Measurements from ENCODE around the gene MMP24.

Gene MMP24

DNA sequence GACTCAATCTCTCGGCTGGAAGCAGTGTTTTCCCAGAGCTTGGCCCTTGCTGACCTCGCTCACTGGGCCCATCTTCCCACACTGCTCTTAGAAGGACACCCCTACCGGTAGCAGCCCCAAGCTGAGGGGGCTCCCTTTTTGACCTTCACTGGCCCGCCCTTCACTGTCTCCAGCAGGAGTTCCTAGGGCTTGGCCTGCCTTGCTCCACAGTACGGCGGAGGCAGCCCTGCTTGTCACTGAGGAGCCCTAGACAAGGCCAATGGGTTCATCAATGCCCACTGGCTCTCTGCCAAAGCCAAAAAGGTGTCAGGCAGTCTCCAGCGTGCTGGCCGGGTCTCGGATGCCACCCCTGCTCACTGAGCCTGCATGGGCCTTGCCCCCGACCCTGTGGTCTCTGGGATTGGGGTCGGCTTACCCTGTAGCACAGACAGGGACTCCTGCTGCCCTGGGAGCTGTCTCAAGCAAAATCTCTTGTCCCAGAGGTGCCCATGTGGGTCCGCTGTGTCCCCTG lies 49.3 kb downstream of the MMP24 start:
- Histone ChIP-seq H3K27ac (peak overlapping the region in 3 of 21 experiments; percentile 1 to 100 (median 98)), H3K4me3 (no peak overlapping the region)

DNA sequence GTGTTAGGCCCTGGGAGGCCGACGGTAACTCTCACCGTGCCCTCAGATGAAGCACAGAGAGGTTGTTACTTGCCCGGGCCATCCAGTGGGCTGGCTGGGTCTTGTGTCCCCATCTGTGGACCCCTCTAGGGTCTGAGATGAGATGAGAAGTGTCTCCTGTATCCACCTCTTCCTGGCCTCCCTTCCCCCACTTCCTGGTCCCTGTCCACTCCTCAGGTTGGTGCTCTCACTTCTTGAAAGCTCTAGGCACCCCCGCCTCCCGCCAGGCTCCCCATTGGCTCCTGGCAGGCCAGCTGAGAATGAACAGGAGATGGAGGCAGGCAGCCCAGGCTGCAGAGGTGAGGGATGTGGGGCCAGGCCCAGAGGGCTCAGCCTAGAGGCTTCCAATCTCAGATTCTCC lies 49.9 kb downstream of the MMP24 start:
- Histone ChIP-seq H3K4me3 (peak overlapping the region in 1 of 7 experiments; percentile 86), H3K27ac (peak overlapping the region in 18 of 21 experiments; percentile 96 to 100 (median 98))

DNA sequence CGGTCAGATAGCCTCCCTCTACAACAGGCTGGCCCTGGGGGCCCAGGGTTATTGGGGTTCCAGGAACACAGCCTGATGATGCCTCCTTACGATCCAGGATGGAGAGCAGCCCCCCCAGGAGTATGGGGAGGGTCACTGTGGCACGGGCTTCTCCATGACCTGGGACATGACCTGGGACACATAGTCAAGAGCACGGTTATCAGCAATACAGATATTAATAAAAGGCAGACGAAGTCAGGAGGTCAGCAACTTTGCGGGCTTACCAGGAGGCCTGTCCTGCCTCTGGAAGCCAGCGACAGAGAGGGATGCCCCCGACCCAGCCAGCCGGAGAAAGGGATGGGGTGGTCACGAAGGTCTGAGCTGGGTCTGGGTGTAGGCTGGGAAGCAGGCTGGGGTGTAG lies 50.6 kb downstream of the MMP24 start:
- peak overlapping the region; percentile 65 to 90 (median 79) for H3K4me3 ChIP-seq
- peak overlapping the region; percentile 88 to 100 (median 98) for H3K27ac ChIP-seq

DNA sequence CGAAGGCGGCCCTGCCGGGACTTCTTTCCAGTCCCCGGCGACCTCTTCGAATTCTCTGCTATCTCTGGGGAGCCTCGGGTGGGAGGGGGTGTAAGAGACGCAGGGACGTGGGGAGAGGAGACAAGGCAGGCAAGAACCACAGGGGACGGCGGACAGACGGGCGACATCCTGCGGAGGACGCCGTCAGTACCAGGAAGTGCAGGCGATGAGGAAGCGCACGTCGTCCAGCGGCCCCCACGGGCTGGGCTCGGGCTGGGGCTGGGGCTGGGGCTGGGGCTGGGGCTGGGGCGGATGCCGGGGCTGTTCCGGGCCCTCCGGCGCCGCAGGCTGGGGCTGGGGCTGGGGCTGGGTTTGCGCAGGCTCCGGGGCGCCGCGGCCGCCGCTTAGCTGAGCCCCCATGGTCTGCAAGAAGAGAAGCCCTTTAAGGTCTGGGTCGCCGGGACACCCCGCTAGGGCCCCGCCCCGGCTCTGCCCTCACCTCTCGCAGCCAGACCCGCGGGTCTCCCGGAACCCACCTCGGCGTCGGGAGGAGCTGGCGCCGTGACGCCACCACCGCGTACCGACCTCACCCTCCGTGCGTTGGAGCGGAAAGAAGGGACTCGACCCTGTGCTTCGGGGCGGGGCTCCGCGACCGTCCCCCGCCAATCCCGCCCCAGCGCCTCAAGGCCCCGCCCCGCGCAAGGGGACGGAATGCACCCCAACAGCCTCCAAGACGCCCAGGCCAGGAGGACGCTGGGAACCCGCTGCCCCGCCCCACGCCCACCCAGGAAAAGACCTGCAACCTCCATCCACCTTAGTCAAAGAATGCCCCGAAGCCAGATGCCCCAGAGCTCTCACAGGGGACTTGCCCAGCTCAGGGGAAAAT lies 51.3 kb downstream of the MMP24 start, which contains the start of gene MMP24OS:
MMP24OS (minus strand) TSS at position 592 of the 865 bp plus-strand sequence; CDS start at position 399, 193 bp downstream.
- peak within 1 kb of the TSS; percentile 65 to 90 (median 79) for H3K4me3 ChIP-seq
- H3K27ac ChIP-seq = peak within 1 kb of the TSS; percentile 88 to 100 (median 98)

DNA sequence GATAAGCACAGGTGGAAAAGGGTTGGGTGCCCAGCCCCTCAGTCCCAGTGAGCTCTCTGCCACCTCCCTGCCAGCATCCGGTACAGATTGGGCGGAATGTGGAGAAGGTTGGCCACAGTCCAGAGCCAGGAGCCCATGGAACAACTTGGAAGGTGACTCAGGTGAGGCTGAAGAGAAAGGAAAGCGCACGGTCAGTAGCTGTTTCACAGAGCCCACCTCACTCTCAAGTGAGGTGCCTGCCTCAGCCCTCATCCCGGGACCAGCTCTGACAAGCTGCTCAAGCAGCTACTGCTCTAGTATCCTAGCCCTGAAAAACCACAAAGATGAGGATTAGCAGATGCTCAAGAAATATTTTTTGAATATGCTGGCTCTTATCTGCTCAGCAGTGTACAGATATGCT lies 52.5 kb downstream of the MMP24 start:
- H3K4me3 ChIP-seq = no peak overlapping the region
- peak overlapping the region in 18 of 21 experiments; percentile 8 to 100 (median 98) for H3K27ac ChIP-seq

- Histone ChIP-seq H3K4me3 (no peak overlapping the region), H3K27ac (peak overlapping the region in 18 of 21 experiments; percentile 8 to 100 (median 98))
Measured at GRCh38 chr20:35279533-35280174, 53.2 kb downstream of the MMP24 start.

- H3K4me3 ChIP-seq = no peak overlapping the region
Measured at GRCh38 chr20:35280523-35280922, 54.0 kb downstream of the MMP24 start.

GRCh38 chr20:35281506-35282101 lies 55.1 kb downstream of the MMP24 start:
- Histone ChIP-seq H3K4me3 (no peak overlapping the region), H3K27ac (peak overlapping the region in 2 of 21 experiments; percentile 24 to 96)

More at GRCh38 chr20:35280523-35280922, 54.0 kb downstream of the MMP24 start:
- H3K27ac ChIP-seq = peak overlapping the region in 11 of 21 experiments; percentile 4 to 100 (median 97)

GRCh38 chr20:35283441-35284266 lies 57.2 kb downstream of the MMP24 start:
- H3K27ac ChIP-seq = peak overlapping the region; percentile 78 to 98 (median 93)
- peak overlapping the region; percentile 79 to 88 (median 84) for H3K4me3 ChIP-seq

DNA sequence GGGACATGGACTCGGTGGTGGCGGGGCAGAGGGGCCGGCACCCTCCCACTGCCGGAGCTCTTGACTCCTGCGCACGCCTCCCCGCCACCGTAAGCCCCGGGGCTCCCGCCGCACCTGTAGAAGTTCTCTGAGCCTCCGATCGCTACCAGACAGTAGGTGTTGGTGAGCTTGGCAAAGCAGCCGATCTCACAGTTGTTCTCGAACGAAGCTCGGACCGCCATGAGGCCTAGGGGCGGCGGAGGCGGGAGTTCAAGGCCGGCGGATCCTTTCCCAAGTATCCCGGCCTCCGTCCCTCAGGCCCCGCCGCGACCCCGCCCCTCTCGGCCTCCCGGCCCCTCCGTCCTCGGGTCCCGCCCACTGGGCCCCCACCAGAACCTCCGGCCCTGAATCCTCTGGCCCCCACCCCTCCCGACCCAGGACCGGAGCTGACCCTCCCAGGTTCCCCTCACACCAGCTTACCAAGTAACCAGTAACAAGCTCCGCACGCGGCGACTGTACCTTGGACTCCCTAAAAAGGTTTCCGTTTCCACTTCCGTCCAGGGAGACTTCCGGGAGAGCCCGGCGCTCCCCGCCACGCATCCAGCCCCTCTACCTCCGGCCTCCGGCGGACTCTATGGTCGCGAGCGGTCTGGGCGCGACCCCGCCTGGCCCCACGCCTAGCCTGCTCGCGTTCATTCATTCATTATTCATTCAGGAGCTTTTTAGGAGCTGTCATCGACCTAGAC lies 57.9 kb downstream of the MMP24 start, which contains the start of gene EIF6:
EIF6 (minus strand) TSS at position 506 of the 725 bp plus-strand sequence; CDS start at position 221, 285 bp downstream.
- peak within 1 kb of the TSS; percentile 79 to 88 (median 84) for H3K4me3 ChIP-seq
- peak within 1 kb of the TSS; percentile 78 to 98 (median 93) for H3K27ac ChIP-seq

- Histone ChIP-seq H3K27ac (peak overlapping the region in 20 of 21 experiments; percentile 82 to 98 (median 93)), H3K4me3 (peak overlapping the region; percentile 79 to 88 (median 84))
Measured at GRCh38 chr20:35284992-35285805, 58.7 kb downstream of the MMP24 start.

DNA sequence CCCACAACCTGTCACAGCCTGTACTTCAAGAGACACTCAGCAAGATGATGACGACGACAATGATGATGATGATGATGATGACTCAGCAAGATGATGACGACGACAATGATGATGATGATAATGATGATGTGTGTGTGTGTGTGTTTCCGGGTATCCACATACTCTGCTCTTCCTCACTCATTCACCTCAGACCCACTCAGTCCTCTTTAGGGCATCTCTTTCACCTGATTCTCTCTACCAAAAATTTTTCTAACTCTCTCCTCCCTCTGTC lies 59.3 kb downstream of the MMP24 start:
- H3K4me3 ChIP-seq = no peak overlapping the region
- H3K27ac ChIP-seq = peak overlapping the region in 5 of 21 experiments; percentile 11 to 90 (median 32)

- Histone ChIP-seq H3K27ac (peak overlapping the region in 5 of 21 experiments; percentile 11 to 36 (median 32)), H3K4me3 (no peak overlapping the region)
Measured at GRCh38 chr20:35286077-35286898, 59.8 kb downstream of the MMP24 start.

- H3K4me3 ChIP-seq = no peak overlapping the region
- H3K27ac ChIP-seq = peak overlapping the region in 2 of 21 experiments; percentile 22 to 47
Measured at GRCh38 chr20:35286899-35287508, 60.5 kb downstream of the MMP24 start.

GRCh38 chr20:35287509-35288324 lies 61.2 kb downstream of the MMP24 start:
- Histone ChIP-seq H3K4me3 (no peak overlapping the region), H3K27ac (peak overlapping the region in 1 of 21 experiments; percentile 47)
